HEK293 (cell line): ENCODE data around the gene RSKR.
A peak's percentile ranks its signal among the peaks of the same experiment; 100 is the strongest.

ENCODE experiments used
- CTCF ChIP-seq: fragments of 450-650 bp; formaldehyde crosslinking; IDR thresholded peaks from 2 replicates; pipeline ENCODE4 v1.5.1; 2016; ENCODE audit warnings: missing biosample characterization, missing genetic modification characterization
- ELK4 ChIP-seq: IDR thresholded peaks from 2 replicates; pipeline ENCODE4 v1.6.1; 2011; ENCODE audit warnings: mild to moderate bottlenecking, low read depth, low read length, borderline replicate concordance
- HOXC10 ChIP-seq: sonication (generic); formaldehyde crosslinking; IDR thresholded peaks from 2 replicates; pipeline ENCODE4 v1.8.1; 2023; ENCODE audit warnings: mild to moderate bottlenecking, missing genetic modification reagents
- MZF1 ChIP-seq: fragments of 450-650 bp; formaldehyde crosslinking; IDR thresholded peaks from 2 replicates; pipeline ENCODE4 v1.5.1; 2017; ENCODE audit warnings: missing biosample characterization, missing genetic modification characterization, borderline replicate concordance
- PRDM6 ChIP-seq: fragments of 450-650 bp; formaldehyde crosslinking; IDR thresholded peaks from 2 replicates; pipeline ENCODE4 v1.5.1; 2017; ENCODE audit warnings: missing biosample characterization, missing genetic modification characterization
- YY1 ChIP-seq: fragments of 450-650 bp; formaldehyde crosslinking; IDR thresholded peaks from 2 replicates; pipeline ENCODE4 v1.5.1; 2018; ENCODE audit warnings: missing biosample characterization, missing genetic modification characterization
- ZNF121 ChIP-seq: fragments of 450-650 bp; formaldehyde crosslinking; IDR thresholded peaks from 2 replicates; pipeline ENCODE4 v1.5.1; 2016; ENCODE audit warnings: missing biosample characterization, missing genetic modification characterization
- ZNF138 ChIP-seq: fragments of 450-650 bp; formaldehyde crosslinking; IDR thresholded peaks from 2 replicates; pipeline ENCODE4 v1.5.1; 2016; ENCODE audit warnings: missing biosample characterization, missing genetic modification characterization, borderline replicate concordance
- ZNF274 ChIP-seq, 2 experiments: fragments of 200-500 bp in 1 of 2; fragments of 450-650 bp in 1 of 2; sonication (Bioruptor generic) in 1 of 2; formaldehyde crosslinking in 1 of 2; IDR thresholded peaks; 2 replicates each; pipeline versions ENCODE4 v1.5.1 to v1.6.1; 2014 to 2016; ENCODE audit warnings: borderline replicate concordance in 1 of 2, inconsistent platforms in 1 of 2, low read length in 1 of 2, missing biosample characterization in 1 of 2, missing genetic modification characterization in 1 of 2
- ZNF629 ChIP-seq: fragments of 450-650 bp; formaldehyde crosslinking; IDR thresholded peaks from 2 replicates; pipeline ENCODE4 v1.5.1; 2017; ENCODE audit warnings: missing biosample characterization, missing genetic modification characterization
- ZNF664 ChIP-seq: fragments of 450-650 bp; formaldehyde crosslinking; IDR thresholded peaks from 2 replicates; pipeline ENCODE4 v1.5.1; 2016; ENCODE audit warnings: missing biosample characterization, missing genetic modification characterization
- ZSCAN30 ChIP-seq: fragments of 450-650 bp; IDR thresholded peaks from 2 replicates; pipeline ENCODE4 v1.5.1; 2018; ENCODE audit warnings: missing biosample characterization, mild to moderate bottlenecking, missing genetic modification characterization, moderate library complexity

GRCh38 chr17:28612936-28613872, 781 bp downstream of the RSKR start:
- no peak for TF ChIP-seq ZSCAN30
- TF ChIP-seq CTCF (tag by site-specific recombination) = peak; percentile 28; the same call in 1 of the 2 replicates
- TF ChIP-seq ELK4 = no peak
- no peak for TF ChIP-seq MZF1 (tag by site-specific recombination)
- no peak for TF ChIP-seq ZNF274 (IDR thresholded peaks at IDR 0.05; ENCODE audit: low read length)
- TF ChIP-seq ZNF274 (tag by site-specific recombination; IDR thresholded peaks at IDR 0.05; ENCODE audit: borderline replicate concordance) = no peak
- no peak for TF ChIP-seq YY1
- TF ChIP-seq HOXC10 (CRISPR knock-in tag) = no peak
- TF ChIP-seq PRDM6 (tag by site-specific recombination) = no peak
- no peak for TF ChIP-seq ZNF629
- TF ChIP-seq ZNF138 (tag by site-specific recombination) = no peak
- TF ChIP-seq ZNF664 (tag by site-specific recombination) = no peak
- TF ChIP-seq ZNF121 (tag by site-specific recombination) = no peak
